Liver (tissue), 9 donors: Measurements from ENCODE around the gene DGCR2. TPM values are rescaled to one million over a fixed set of nuclear protein-coding genes. Genes with fewer than 3 reads are reported as not detected.

Experiments
- DNase-seq: peaks from one replicate; pipeline ENCODE4 v3.0.0-alpha.2; 2017; ENCODE audit warnings: low spot score
- H3K27ac ChIP-seq, 2 donors: one replicate each; pipeline ENCODE4 v1.7.0; 2013; ENCODE audit warnings: inconsistent platforms in 2 of 2, low read length in 2 of 2, control low read depth in 1 of 2, low read depth in 1 of 2, mild to moderate bottlenecking in 1 of 2
- H3K27me3 ChIP-seq, 4 donors: one replicate each; pipeline versions ENCODE4 v1.6.1 to v1.7.0; 2013; ENCODE audit warnings: low read length in 3 of 4, inconsistent platforms in 1 of 4, mild to moderate bottlenecking in 1 of 4, moderate library complexity in 1 of 4; ENCODE audit not compliant: control insufficient read depth in 4 of 4, insufficient read depth in 4 of 4
- H3K36me3 ChIP-seq, 4 donors: one replicate each; pipeline versions ENCODE4 v1.6.1 to v1.7.0; 2013; ENCODE audit warnings: low read length in 3 of 4, mild to moderate bottlenecking in 3 of 4, low read depth in 1 of 4, moderate library complexity in 1 of 4; ENCODE audit not compliant: control insufficient read depth in 4 of 4, insufficient read depth in 3 of 4
- H3K4me1 ChIP-seq, 4 donors: one replicate each; pipeline versions ENCODE4 v1.6.1 to v1.7.0; 2013; ENCODE audit warnings: low read length in 3 of 4, mild to moderate bottlenecking in 3 of 4, moderate library complexity in 1 of 4; ENCODE audit not compliant: control insufficient read depth in 4 of 4, insufficient read depth in 4 of 4
- H3K4me3 ChIP-seq, 3 donors: one replicate each; pipeline versions ENCODE4 v1.6.1 to v1.7.0; 2013; ENCODE audit warnings: low read length in 3 of 3, control low read depth in 1 of 3, low read depth in 1 of 3, mild to moderate bottlenecking in 1 of 3
- H3K9ac ChIP-seq, 2 donors: one replicate each; pipeline ENCODE4 v1.7.0; 2013; ENCODE audit warnings: low read length in 2 of 2, mild to moderate bottlenecking in 2 of 2, moderate library complexity in 2 of 2, control low read depth in 1 of 2, low read depth in 1 of 2
- H3K9me3 ChIP-seq, 4 donors: one replicate each; pipeline versions ENCODE4 v1.6.1 to v1.7.0; 2013; ENCODE audit warnings: low read length in 3 of 4; ENCODE audit not compliant: control insufficient read depth in 4 of 4
- EGR1 ChIP-seq, 2 donors: IDR thresholded peaks; 2 replicates each; pipeline ENCODE4 v1.6.1; 2016 to 2018; ENCODE audit warnings: antibody characterized with exemption in 2 of 2, low read depth in 2 of 2
- FOXA1 ChIP-seq: IDR thresholded peaks from 2 replicates; pipeline ENCODE4 v1.6.1; 2016; ENCODE audit warnings: antibody characterized with exemption
- FOXA2 ChIP-seq: IDR thresholded peaks from 2 replicates; pipeline ENCODE4 v1.6.1; 2016; ENCODE audit warnings: antibody characterized with exemption
- GABPA ChIP-seq, 2 donors: IDR thresholded peaks in 1 of 2; conservative IDR thresholded peaks in 1 of 2; 2 replicates each; pipeline ENCODE4 v1.6.1; 2016; ENCODE audit warnings: antibody characterized with exemption in 2 of 2, mild to moderate bottlenecking in 1 of 2, moderate library complexity in 1 of 2
- HNF4G ChIP-seq: IDR thresholded peaks from 2 replicates; pipeline ENCODE4 v1.6.1; 2016; ENCODE audit warnings: antibody characterized with exemption
- JUND ChIP-seq, 2 donors: IDR thresholded peaks; 2 replicates each; pipeline ENCODE4 v1.6.1; 2016; ENCODE audit warnings: antibody characterized with exemption in 2 of 2
- NR2F2 ChIP-seq: IDR thresholded peaks from 2 replicates; pipeline ENCODE4 v1.6.1; 2016; ENCODE audit warnings: antibody characterized with exemption
- RAD21 ChIP-seq, 2 donors: IDR thresholded peaks; 2 replicates each; pipeline ENCODE4 v1.6.1; 2016; ENCODE audit warnings: antibody characterized with exemption in 2 of 2, mild to moderate bottlenecking in 2 of 2
- RXRA ChIP-seq, 2 donors: IDR thresholded peaks; 2 replicates each; pipeline ENCODE4 v1.6.1; 2017 to 2018; ENCODE audit warnings: antibody characterized with exemption in 2 of 2, mild to moderate bottlenecking in 1 of 2
- SP1 ChIP-seq: IDR thresholded peaks from 2 replicates; pipeline ENCODE4 v1.6.1; 2018; ENCODE audit warnings: antibody characterized with exemption, mild to moderate bottlenecking
- TAF1 ChIP-seq: conservative IDR thresholded peaks from 2 replicates; pipeline ENCODE4 v1.6.1; 2016; ENCODE audit warnings: antibody characterized with exemption, mild to moderate bottlenecking
- YY1 ChIP-seq: IDR thresholded peaks from 2 replicates; pipeline ENCODE4 v1.6.1; 2016; ENCODE audit warnings: antibody characterized with exemption, mild to moderate bottlenecking
- WGBS: extraction: QIAGEN DNeasy Blood & Tissue Kit; methylation state at CpG from one replicate; pipeline ENCODE4 v1.1.7; 2013; 5-methylcytosine and 5-hydroxymethylcytosine counted together
- polyA plus RNA-seq, 2 donors: library from polyadenylated mRNA; stranded (reverse) in 1 of 2; unstranded in 1 of 2; fragments of 200-250 nt in 1 of 2; fragments of >200 nt in 1 of 2; fragmentation: Nextera tagmentation in 1 of 2; extraction: Ambion mirVana in 1 of 2; gene quantifications; one replicate each; pipeline versions ENCODE4 v1.2.1 to v1.2.3, GENCODE V29; 2013 to 2015
- total RNA-seq, 2 donors: library from RNA; depleted of rRNA; stranded (reverse); fragments of >200 nt; gene quantifications; one replicate each; pipeline ENCODE4 v1.2.3, GENCODE V29; 2014
- TF ChIP-seq, protein P1 (sequence below): IDR thresholded peaks from 2 replicates; pipeline ENCODE4 v1.6.1; 2016; ENCODE audit warnings: antibody characterized with exemption, mild to moderate bottlenecking
- TF ChIP-seq, protein P2 (sequence below): IDR thresholded peaks from 2 replicates; pipeline ENCODE4 v1.6.1; 2016; ENCODE audit warnings: antibody characterized with exemption
- TF ChIP-seq, protein P3 (sequence below): IDR thresholded peaks from 2 replicates; pipeline ENCODE4 v1.6.1; 2016; ENCODE audit warnings: antibody characterized with exemption
- donor health status: healthy.
- donor health status: healthy.
- donor health status: healthy.
- donor health status: healthy.
- donor health status: healthy.

The DGCR2 gene
- total and polyA plus RNA-seq, 4 donors: 11.2 to 30.0 (median 21.1) TPM

DNA sequence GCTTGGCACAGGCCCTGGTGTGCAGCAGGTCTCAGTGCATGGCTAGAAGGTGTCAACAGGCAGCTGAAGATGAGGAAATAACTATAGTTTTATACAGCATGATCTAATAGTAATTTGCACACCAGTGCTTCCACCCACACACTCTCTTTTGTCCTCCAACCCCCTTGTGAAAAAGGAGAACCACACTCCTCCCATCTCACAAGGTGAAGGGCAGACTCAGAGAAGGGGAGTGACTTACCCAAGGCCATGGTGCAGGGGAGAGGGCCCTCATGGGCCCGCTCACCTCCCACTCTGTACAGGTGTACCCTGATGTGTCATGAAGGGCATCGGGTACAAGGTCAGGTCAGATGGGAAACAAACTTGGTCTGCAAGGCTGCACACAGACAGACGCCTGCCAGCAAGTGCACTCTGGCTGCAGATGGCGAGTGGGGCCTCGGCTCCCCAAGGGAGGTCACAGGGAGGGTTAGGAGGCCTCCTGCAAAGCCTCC lies 53.4 kb downstream of the DGCR2 start:
- 94% methylated on average over 5 of the region's 5 CpGs for WGBS
- no peaks in the 10 kb centered on the region for H3K9me3 ChIP-seq
- TF ChIP-seq, protein P1, sequence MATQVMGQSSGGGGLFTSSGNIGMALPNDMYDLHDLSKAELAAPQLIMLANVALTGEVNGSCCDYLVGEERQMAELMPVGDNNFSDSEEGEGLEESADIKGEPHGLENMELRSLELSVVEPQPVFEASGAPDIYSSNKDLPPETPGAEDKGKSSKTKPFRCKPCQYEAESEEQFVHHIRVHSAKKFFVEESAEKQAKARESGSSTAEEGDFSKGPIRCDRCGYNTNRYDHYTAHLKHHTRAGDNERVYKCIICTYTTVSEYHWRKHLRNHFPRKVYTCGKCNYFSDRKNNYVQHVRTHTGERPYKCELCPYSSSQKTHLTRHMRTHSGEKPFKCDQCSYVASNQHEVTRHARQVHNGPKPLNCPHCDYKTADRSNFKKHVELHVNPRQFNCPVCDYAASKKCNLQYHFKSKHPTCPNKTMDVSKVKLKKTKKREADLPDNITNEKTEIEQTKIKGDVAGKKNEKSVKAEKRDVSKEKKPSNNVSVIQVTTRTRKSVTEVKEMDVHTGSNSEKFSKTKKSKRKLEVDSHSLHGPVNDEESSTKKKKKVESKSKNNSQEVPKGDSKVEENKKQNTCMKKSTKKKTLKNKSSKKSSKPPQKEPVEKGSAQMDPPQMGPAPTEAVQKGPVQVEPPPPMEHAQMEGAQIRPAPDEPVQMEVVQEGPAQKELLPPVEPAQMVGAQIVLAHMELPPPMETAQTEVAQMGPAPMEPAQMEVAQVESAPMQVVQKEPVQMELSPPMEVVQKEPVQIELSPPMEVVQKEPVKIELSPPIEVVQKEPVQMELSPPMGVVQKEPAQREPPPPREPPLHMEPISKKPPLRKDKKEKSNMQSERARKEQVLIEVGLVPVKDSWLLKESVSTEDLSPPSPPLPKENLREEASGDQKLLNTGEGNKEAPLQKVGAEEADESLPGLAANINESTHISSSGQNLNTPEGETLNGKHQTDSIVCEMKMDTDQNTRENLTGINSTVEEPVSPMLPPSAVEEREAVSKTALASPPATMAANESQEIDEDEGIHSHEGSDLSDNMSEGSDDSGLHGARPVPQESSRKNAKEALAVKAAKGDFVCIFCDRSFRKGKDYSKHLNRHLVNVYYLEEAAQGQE: no peak
- no peak for TF ChIP-seq GABPA (IDR thresholded peaks at IDR 0.05 in 1 of 2, conservative IDR thresholded peaks at IDR 0.05 in 1 of 2)
- no peak overlapping the region for H3K4me3 ChIP-seq
- H3K36me3 ChIP-seq: peaks cover 12 to 32% (median 28%) of the 10 kb centered on the region in 4 donors
- H3K27me3 ChIP-seq: no peaks in the 10 kb centered on the region
- H3K9ac ChIP-seq: no peak overlapping the region
- H3K4me1 ChIP-seq: peaks cover 2 to 22% (median 15%) of the 10 kb centered on the region in 4 donors
- H3K27ac ChIP-seq: no peak overlapping the region
- no peak for DNase-seq

DNA sequence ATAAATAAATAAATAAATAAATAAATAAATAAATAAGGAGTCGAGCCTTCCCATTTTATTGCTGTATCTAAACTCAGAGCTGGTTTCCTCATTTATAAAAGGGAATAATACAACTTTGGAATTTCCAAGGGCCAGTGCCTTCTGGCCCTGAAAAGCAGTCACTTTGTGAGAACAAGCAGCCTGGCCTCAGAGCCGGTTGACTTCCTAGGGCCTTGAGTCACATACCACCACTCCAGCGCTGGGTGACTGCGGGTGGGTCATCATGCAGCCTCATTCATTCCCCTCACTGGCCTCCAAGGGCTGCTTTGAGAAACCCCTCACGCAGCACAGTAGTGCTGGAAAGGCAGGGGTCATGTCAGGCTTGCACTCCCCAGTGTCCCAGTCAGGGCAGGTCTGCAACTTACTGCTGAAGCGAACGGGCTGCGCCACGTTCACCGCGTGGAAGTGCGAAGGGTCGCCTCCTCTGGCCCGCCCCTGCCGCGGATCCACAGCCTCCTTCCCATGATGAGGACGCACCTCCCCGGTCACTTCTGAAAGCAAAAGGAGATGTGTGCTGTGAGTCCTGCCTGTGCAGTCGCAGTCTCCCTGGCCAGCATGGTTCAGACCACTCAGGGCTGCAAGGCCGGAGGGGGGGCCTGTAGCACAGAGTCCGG lies 54.4 kb downstream of the DGCR2 start:
- no peak overlapping the region for H3K9ac ChIP-seq
- H3K4me3 ChIP-seq: no peak overlapping the region
- no peak for DNase-seq
- H3K36me3 ChIP-seq: peaks cover 12 to 33% (median 30%) of the 10 kb centered on the region in 4 donors
- no peak overlapping the region for H3K27ac ChIP-seq
- TF ChIP-seq YY1: no peak
- no peak for TF ChIP-seq NR2F2
- no peak for TF ChIP-seq TAF1
- no peak for TF ChIP-seq HNF4G
- no peak for TF ChIP-seq EGR1 (IDR thresholded peaks at IDR 0.05; ENCODE audit: low read depth in 2 of 2)
- TF ChIP-seq, protein P2, sequence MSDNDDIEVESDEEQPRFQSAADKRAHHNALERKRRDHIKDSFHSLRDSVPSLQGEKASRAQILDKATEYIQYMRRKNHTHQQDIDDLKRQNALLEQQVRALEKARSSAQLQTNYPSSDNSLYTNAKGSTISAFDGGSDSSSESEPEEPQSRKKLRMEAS: no peak
- TF ChIP-seq JUND (IDR thresholded peaks at IDR 0.05): no peak
- TF ChIP-seq RXRA (IDR thresholded peaks at IDR 0.05): no peak
- H3K27me3 ChIP-seq: no peaks in the 10 kb centered on the region
- 97% methylated on average over 21 of the region's 21 CpGs for WGBS
- H3K9me3 ChIP-seq: no peaks in the 10 kb centered on the region
- peaks cover 2 to 22% (median 16%) of the 10 kb centered on the region in 4 donors for H3K4me1 ChIP-seq

DNA sequence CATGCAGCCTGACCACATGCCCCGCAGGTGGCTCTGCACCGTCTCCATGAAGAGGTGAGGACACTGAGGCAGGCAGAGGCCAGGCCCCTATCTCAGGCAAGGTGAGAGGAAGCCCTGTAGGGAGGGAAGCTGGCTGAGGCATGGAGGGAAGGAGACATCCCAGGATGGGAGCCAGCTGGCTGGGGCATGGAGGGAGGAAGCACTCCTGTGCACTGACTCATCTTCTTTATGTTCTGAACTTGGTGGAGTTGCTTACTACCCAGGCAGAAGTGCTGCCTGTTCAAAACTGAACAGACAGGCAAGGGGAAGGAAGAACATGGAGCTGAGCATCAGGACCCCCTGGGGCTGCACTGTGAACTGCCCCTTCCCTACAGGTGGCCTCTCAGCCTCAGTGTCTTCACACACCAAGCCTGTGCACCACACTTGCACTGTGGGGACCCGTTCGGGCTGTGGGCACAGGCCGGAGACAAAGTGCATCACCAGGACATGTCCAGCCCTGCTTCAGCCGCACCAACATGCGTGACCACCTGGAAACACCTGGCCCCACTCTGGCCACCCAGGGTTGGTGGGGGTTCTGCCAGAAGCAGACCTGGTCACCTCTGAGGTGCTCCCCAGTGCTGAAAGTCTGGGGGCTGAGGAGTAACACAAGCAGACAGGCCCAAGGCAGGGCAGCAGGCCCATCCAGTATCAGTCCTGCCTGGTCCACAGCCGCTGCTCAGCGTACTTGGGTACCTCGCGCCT lies 55.5 kb downstream of the DGCR2 start:
- Histone ChIP-seq H3K36me3 (peaks cover 12 to 35% (median 33%) of the 10 kb centered on the region in 4 donors), H3K9me3 (no peaks in the 10 kb centered on the region), H3K27me3 (no peaks in the 10 kb centered on the region), H3K27ac (no peak overlapping the region), H3K4me1 (peaks cover 2 to 30% (median 20%) of the 10 kb centered on the region in 4 donors), H3K4me3 (no peak overlapping the region), H3K9ac (no peak overlapping the region)
- DNase-seq: no peak
- WGBS: 98% methylated on average over 11 of the region's 11 CpGs
- no peak for TF ChIP-seq EGR1 (IDR thresholded peaks at IDR 0.05; ENCODE audit: low read depth in 2 of 2)
- no peak for TF ChIP-seq JUND (IDR thresholded peaks at IDR 0.05)
- no peak for TF ChIP-seq FOXA2
- TF ChIP-seq, protein P3, sequence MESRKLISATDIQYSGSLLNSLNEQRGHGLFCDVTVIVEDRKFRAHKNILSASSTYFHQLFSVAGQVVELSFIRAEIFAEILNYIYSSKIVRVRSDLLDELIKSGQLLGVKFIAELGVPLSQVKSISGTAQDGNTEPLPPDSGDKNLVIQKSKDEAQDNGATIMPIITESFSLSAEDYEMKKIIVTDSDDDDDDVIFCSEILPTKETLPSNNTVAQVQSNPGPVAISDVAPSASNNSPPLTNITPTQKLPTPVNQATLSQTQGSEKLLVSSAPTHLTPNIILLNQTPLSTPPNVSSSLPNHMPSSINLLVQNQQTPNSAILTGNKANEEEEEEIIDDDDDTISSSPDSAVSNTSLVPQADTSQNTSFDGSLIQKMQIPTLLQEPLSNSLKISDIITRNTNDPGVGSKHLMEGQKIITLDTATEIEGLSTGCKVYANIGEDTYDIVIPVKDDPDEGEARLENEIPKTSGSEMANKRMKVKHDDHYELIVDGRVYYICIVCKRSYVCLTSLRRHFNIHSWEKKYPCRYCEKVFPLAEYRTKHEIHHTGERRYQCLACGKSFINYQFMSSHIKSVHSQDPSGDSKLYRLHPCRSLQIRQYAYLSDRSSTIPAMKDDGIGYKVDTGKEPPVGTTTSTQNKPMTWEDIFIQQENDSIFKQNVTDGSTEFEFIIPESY: no peak
- no peak for TF ChIP-seq YY1
- TF ChIP-seq TAF1: no peak
- TF ChIP-seq SP1: no peak
- no peak for TF ChIP-seq FOXA1
- TF ChIP-seq, protein P2: no peak
- TF ChIP-seq RXRA (IDR thresholded peaks at IDR 0.05): no peak
- no peak for TF ChIP-seq RAD21 (IDR thresholded peaks at IDR 0.05)
